Activated T-cell treated with anti-CD3 and anti-CD28 coated beads, Interleukin-2, amount 50 U/mL, for 1 hour (primary cell): ENCODE measurements around the gene SLC16A11.
A peak's percentile ranks its signal among the peaks of the same experiment; 100 is the strongest.

ENCODE experiments used
- DNase-seq: peaks from one replicate; pipeline ENCODE4 v3.0.0-alpha.2; 2020

Gene SLC16A11

GRCh38 chr17:7024402-7024785 is 19.5 kb downstream of the SLC16A11 start:
- DNase-seq, result no peak

- peak; percentile 96 for DNase-seq
Measured at GRCh38 chr17:7023576-7024401, 20.1 kb downstream of the SLC16A11 start.

GRCh38 chr17:7022781-7023571 is 20.9 kb downstream of the SLC16A11 start, which contains the start of gene BCL6B:
Gene BCL6B (plus strand): TSS chr17:7023050. CDS start chr17:7023672, 622 bp downstream.
- no peak for DNase-seq

GRCh38 chr17:7021993-7022778 is 21.7 kb downstream of the SLC16A11 start:
- peak; percentile 85 for DNase-seq

- DNase-seq, result no peak
Measured at GRCh38 chr17:7020894-7021664, 22.8 kb downstream of the SLC16A11 start.

GRCh38 chr17:7019839-7020519 is 23.9 kb downstream of the SLC16A11 start:
- no peak for DNase-seq

- DNase-seq, result no peak
Measured at GRCh38 chr17:7019367-7019766, 24.5 kb downstream of the SLC16A11 start.

GRCh38 chr17:7018331-7018964 is 25.4 kb downstream of the SLC16A11 start:
- DNase-seq, result no peak

GRCh38 chr17:7017827-7018200 is 26.1 kb downstream of the SLC16A11 start:
- DNase-seq, result no peak

- DNase-seq, result no peak
Measured at GRCh38 chr17:7016886-7017826, 26.7 kb downstream of the SLC16A11 start.

- no peak for DNase-seq
Measured at GRCh38 chr17:7016418-7016817, 27.5 kb downstream of the SLC16A11 start.

GRCh38 chr17:7014995-7015958 is 28.6 kb downstream of the SLC16A11 start:
- peak; percentile 78 for DNase-seq

- peak; percentile 97 for DNase-seq
Measured at GRCh38 chr17:7014261-7014994, 29.5 kb downstream of the SLC16A11 start.

GRCh38 chr17:7011942-7012254 is 32.0 kb downstream of the SLC16A11 start:
- no peak for DNase-seq

GRCh38 chr17:7011415-7011814 is 32.5 kb downstream of the SLC16A11 start:
- no peak for DNase-seq

GRCh38 chr17:7010523-7010922 is 33.4 kb downstream of the SLC16A11 start:
- no peak for DNase-seq

GRCh38 chr17:7007143-7007542 is 36.7 kb downstream of the SLC16A11 start:
- no peak for DNase-seq

GRCh38 chr17:7005716-7006115 is 38.2 kb downstream of the SLC16A11 start:
- no peak for DNase-seq
